Right lobe of liver (tissue), 6 donors: ENCODE measurements around the gene SCUBE3. TPM values are rescaled to one million over a fixed set of nuclear protein-coding genes. Genes with fewer than 3 reads are reported as not detected.

ENCODE experiments used
- ATAC-seq, 4 donors: fragments of 200-7000 bp; cut with Tn5 transposase; one replicate each; pipeline ENCODE4 v1.9.1; 2020; ENCODE audit warnings: mild to moderate bottlenecking in 4 of 4, moderate library complexity in 4 of 4
- DNase-seq, 3 donors: peaks; one replicate each; pipeline ENCODE4 v3.0.0-alpha.2; 2020
- H3K27ac ChIP-seq, 3 donors: fragments of 200-600 bp; one replicate each; pipeline ENCODE4 v1.8.0; 2022
- H3K27me3 ChIP-seq, 2 donors: fragments of 200-600 bp; one replicate each; pipeline ENCODE4 v1.8.0; 2022
- H3K36me3 ChIP-seq, 4 donors: fragments of 200-600 bp; sonication (generic) in 1 of 4; one replicate each; pipeline versions ENCODE4 v1.5.1 to v1.8.0; 2017 to 2022; ENCODE audit warnings: control low read depth in 1 of 4
- H3K4me1 ChIP-seq, 4 donors: fragments of 200-600 bp; sonication (generic) in 1 of 4; one replicate each; pipeline versions ENCODE4 v1.5.1 to v1.8.0; 2017 to 2022; ENCODE audit warnings: control low read depth in 1 of 4
- H3K4me3 ChIP-seq, 3 donors: fragments of 200-600 bp; one replicate each; pipeline ENCODE4 v1.8.0; 2022
- H3K9me3 ChIP-seq, 4 donors: fragments of 200-600 bp; sonication (generic) in 1 of 4; one replicate each; pipeline versions ENCODE4 v1.5.1 to v1.8.0; 2017 to 2022; ENCODE audit warnings: control low read depth in 1 of 4
- POLR2A ChIP-seq: fragments of 450-650 bp; IDR thresholded peaks from one replicate; pipeline ENCODE4 v1.6.1; 2017; ENCODE audit warnings: antibody characterized with exemption, mild to moderate bottlenecking
- WGBS: methylation state at CpG from one replicate; pipeline ENCODE4 v1.1.6; 2018; ENCODE audit warnings: low coverage, low lambda C conversion rate; ENCODE audit not compliant: insufficient coverage; ENCODE audit errors: missing lambda C conversion rate; 5-methylcytosine and 5-hydroxymethylcytosine counted together
- intact Hi-C, 2 donors: fragments of 100-400 bp; cut with DNase I; formaldehyde crosslinking; loops; one replicate each; pipeline versions ENCODE4 v1.11.2 to v1.14.1; 2022
- total RNA-seq, 6 experiments: library from RNA; depleted of rRNA in 2 of 6; stranded (reverse); fragments of >200 nt in 2 of 6; fragmentation: NEBNext Ultra II Directional in 3 of 6; extraction: Animal tissue kit (Norgen Biotek cat#: 25700) in 3 of 6; gene quantifications; one replicate each; pipeline versions ENCODE4 v1.1.0 to v1.2.4, GENCODE V29; 2016 to 2023
- TF ChIP-seq, protein P1 (sequence below), 4 donors: fragments of 200-600 bp in 3 of 4; fragments of 450-650 bp in 1 of 4; IDR thresholded peaks; one replicate each; pipeline versions ENCODE4 v1.5.1 to v1.8.0; 2016 to 2022; ENCODE audit warnings: antibody characterized with exemption in 4 of 4, mild to moderate bottlenecking in 2 of 4
- donor health status: DM: no; HTN: yes; CAD: no.
- donor health status: DM: no; HTN: no; CAD: no.
- donor health status: DM: no; HTN: no; CAD: no.
- donor health status: DM: no; HTN: yes; CAD: no.
- donor health status: DM: no; HTN: yes; CAD: no.

SCUBE3 gene
- total RNA-seq, 6 experiments from 2014 or later, result 0.05 to 0.11 (median 0.07) TPM; not detected in 2

DNA sequence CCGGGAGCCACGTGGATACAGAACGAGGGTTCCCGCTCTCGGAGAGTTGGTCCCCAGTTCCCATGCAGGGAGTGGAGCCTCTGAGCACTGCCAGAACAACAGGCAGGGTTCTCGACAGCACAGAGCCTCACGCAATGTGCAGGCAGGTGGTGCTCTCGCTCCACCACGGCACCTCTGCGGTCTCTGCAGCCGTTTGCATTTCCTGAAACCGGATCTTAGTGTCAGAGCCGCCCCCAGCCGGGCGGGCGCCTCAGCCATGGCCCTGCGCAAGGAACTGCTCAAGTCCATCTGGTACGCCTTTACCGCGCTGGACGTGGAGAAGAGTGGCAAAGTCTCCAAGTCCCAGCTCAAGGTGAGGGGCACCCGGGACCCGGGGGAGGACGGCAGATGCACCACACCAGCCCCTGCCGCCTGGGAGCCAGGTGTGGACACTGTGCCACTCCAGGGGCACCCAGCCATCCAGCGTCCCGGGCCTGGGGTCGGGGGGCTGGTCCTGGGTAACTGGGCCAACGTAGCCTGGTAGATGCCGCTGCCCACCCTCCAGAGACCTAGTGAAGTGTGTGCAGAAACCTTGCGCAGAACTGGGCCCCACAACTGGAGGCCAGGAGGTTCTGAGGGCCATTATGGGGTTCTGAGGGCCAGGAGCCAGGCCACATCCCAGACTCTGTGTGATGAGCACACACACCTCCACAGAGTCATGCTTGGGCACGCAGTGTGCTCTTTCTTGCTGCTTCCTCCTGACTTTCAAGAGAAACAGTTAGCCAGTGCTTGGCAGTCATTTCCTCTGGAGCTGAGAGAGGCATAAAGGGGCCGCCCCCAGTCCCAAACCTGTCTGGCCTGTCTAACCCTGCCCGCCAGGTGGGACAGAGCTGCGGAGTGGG, 84.1 kb downstream of the SCUBE3 start, which contains the start of gene DEF6:
Gene DEF6, plus strand, starts transcription at position 218 of the 881 bp plus-strand sequence. Its CDS starts 39 bp downstream, at position 257.
- intact Hi-C loops, result no loop called here
- Histone ChIP-seq H3K4me1 (no peaks in the 10 kb centered on the region), H3K27ac (peak within 1 kb of the TSS; percentile 40 to 70 (median 51)), H3K9me3 (no peaks in the 10 kb centered on the region), H3K27me3 (no peaks in the 10 kb centered on the region), H3K4me3 (peak within 1 kb of the TSS; percentile 26 to 48 (median 32)), H3K36me3 (peaks cover 0 to 16% (median 0%) of the 10 kb centered on the region in 4 donors)
- WGBS, result no CpG with 5 or more reads among the region's 35 CpGs
- peak; percentile 72 to 81 (median 76) for DNase-seq
- TF ChIP-seq, protein P1, sequence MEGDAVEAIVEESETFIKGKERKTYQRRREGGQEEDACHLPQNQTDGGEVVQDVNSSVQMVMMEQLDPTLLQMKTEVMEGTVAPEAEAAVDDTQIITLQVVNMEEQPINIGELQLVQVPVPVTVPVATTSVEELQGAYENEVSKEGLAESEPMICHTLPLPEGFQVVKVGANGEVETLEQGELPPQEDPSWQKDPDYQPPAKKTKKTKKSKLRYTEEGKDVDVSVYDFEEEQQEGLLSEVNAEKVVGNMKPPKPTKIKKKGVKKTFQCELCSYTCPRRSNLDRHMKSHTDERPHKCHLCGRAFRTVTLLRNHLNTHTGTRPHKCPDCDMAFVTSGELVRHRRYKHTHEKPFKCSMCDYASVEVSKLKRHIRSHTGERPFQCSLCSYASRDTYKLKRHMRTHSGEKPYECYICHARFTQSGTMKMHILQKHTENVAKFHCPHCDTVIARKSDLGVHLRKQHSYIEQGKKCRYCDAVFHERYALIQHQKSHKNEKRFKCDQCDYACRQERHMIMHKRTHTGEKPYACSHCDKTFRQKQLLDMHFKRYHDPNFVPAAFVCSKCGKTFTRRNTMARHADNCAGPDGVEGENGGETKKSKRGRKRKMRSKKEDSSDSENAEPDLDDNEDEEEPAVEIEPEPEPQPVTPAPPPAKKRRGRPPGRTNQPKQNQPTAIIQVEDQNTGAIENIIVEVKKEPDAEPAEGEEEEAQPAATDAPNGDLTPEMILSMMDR (IDR thresholded peaks at IDR 0.05), result peak; percentile 36 to 56 (median 52)
- TF ChIP-seq POLR2A, result no peak
- peak; percentile 75 to 86 (median 82) for ATAC-seq

DNA sequence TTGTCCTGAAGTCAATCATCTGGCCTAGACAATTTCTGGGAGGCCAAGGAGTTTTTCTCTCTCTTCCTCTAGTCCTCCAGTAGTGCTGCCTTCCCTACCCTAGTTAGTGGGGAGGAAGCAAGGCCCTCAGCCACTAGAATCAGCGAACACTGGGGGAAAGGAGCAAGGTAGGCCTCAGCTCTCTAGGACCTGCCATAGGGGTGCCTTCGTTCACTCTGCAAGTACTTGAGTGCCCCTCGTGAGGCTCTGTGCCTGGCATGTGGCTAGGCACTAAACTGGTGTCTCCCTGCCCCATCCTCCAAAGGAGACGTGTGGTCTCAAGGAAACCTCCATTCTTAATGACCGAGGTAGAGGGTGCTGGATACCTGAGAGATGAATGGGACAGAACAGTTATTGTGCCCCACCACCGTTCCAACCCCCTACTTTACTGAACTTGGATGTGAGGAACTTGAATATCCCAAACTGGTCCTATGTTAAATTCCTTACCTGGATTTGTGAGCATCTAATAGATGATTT, 84.9 kb downstream of the SCUBE3 start:
- no CpG with 5 or more reads among the region's 6 CpGs for WGBS
- ATAC-seq (no peak), DNase-seq (peak in 1 of 3 donors; percentile 41)
- H3K36me3 ChIP-seq, result peaks cover 0 to 13% (median 0%) of the 10 kb centered on the region in 4 donors
- peak overlapping the region in 2 of 3 donors; percentile 26 to 48 for H3K4me3 ChIP-seq
- intact Hi-C loops, result no loop called here
- H3K4me1 ChIP-seq, result no peaks in the 10 kb centered on the region
- peak overlapping the region in 1 of 3 donors; percentile 70 for H3K27ac ChIP-seq
- no peaks in the 10 kb centered on the region for H3K27me3 ChIP-seq
- no peak for TF ChIP-seq POLR2A
- TF ChIP-seq, protein P1 (IDR thresholded peaks at IDR 0.05), result no peak
- no peaks in the 10 kb centered on the region for H3K9me3 ChIP-seq

DNA sequence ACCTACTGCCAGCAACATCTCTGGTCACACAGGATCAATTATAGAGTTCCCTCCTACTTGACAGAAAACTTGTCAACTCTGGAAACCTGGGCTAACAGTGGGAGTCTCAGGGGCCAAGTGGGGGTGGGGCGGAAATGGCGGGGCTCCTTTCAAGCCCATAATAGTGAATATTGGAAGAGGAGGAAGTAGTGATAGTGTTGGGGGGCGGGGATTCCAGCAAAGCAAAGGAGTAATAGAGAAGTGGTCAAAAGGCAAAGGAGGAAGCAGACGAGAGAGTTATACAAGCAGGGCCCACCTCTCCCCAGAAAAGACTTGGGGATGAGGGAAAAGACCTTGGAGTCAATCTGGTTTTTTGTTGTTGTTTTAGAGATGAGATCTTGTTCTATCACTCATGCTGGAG, 85.9 kb downstream of the SCUBE3 start:
- no peak for TF ChIP-seq POLR2A
- TF ChIP-seq, protein P1 (IDR thresholded peaks at IDR 0.05), result no peak
- peak in 2 of 4 donors; percentile 20 to 34 for ATAC-seq
- intact Hi-C loops, result no loop called here
- Histone ChIP-seq H3K4me1 (no peaks in the 10 kb centered on the region), H3K9me3 (no peaks in the 10 kb centered on the region), H3K4me3 (no peak overlapping the region), H3K27me3 (no peaks in the 10 kb centered on the region), H3K27ac (peak overlapping the region in 2 of 3 donors; percentile 24 to 38), H3K36me3 (peaks cover 0 to 10% (median 0%) of the 10 kb centered on the region in 4 donors)
- no peak for DNase-seq
- 62% methylated on average over 4 of the region's 4 CpGs for WGBS

DNA sequence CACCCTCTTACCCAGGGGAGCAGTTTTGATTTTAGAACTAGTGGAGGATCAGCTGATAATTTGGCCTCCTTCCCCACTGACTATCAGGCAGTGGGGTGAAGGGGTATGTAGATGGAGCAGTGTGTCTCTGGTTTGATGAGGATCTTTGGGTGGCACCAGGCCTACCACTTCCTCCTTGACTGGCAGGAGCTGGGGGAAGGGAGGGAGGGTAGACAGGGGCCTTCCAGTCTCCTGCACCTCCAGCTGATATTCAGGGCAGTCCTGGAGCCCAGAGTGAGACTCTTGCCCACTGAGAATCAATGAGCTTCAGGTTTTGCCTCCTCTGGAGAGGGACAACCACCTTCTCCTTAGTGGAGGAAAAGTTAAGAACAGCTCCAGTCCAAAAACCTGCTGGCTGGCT, 87.1 kb downstream of the SCUBE3 start:
- Histone ChIP-seq H3K9me3 (no peaks in the 10 kb centered on the region), H3K4me3 (no peak overlapping the region), H3K27me3 (no peaks in the 10 kb centered on the region), H3K4me1 (no peaks in the 10 kb centered on the region), H3K36me3 (no peaks in the 10 kb centered on the region), H3K27ac (peak overlapping the region in 1 of 3 donors; percentile 24)
- TF ChIP-seq, protein P1 (IDR thresholded peaks at IDR 0.05), result no peak
- no peak for TF ChIP-seq POLR2A
- no peak for ATAC-seq
- intact Hi-C loops, result no loop called here
- DNase-seq, result no peak

Other genes starting within 250 kb of the SCUBE3 start
- gene TCP11, start 72.6 kb upstream of the SCUBE3 start, total RNA-seq, result under 1 TPM in 1 of 6 experiments, not detected in 5; 0.31 TPM
- 10 to 100 TPM; 14.4 to 19.8 (median 17.6) TPM for gene ZNF76, start 45.8 kb downstream of the SCUBE3 start, total RNA-seq
- 1 to 10 TPM; 1.1 to 3.6 (median 1.5) TPM for gene DEF6, start 83.9 kb downstream of the SCUBE3 start, total RNA-seq
- gene PPARD, start 128.6 kb downstream of the SCUBE3 start, total RNA-seq, result 10 to 100 TPM in 1 of 6 experiments, 1 to 10 TPM in 5; 5.2 to 18.8 (median 5.9) TPM
- 1 to 10 TPM in 3 of 6 experiments, under 1 TPM in 3; 0.44 to 1.7 (median 0.95) TPM for gene FANCE, start 238.4 kb downstream of the SCUBE3 start, total RNA-seq